Ovary (tissue), 3 donors: Measurements from ENCODE around the gene HOXB1.

Source experiments
- POLR2A ChIP-seq: fragments of 450-650 bp; IDR thresholded peaks from one replicate; pipeline ENCODE4 v1.6.1; 2017; ENCODE audit warnings: antibody characterized with exemption, mild to moderate bottlenecking, moderate library complexity
- TF ChIP-seq, protein P1 (sequence below), 3 donors: fragments of 450-650 bp in 2 of 3; fragments of 200-600 bp in 1 of 3; IDR thresholded peaks; one replicate each; pipeline versions ENCODE4 v1.5.1 to v1.8.0; 2016 to 2022; ENCODE audit warnings: antibody characterized with exemption in 3 of 3, mild to moderate bottlenecking in 1 of 3
- donor health status: DM: no; HTN: no; CAD: no.

DNA sequence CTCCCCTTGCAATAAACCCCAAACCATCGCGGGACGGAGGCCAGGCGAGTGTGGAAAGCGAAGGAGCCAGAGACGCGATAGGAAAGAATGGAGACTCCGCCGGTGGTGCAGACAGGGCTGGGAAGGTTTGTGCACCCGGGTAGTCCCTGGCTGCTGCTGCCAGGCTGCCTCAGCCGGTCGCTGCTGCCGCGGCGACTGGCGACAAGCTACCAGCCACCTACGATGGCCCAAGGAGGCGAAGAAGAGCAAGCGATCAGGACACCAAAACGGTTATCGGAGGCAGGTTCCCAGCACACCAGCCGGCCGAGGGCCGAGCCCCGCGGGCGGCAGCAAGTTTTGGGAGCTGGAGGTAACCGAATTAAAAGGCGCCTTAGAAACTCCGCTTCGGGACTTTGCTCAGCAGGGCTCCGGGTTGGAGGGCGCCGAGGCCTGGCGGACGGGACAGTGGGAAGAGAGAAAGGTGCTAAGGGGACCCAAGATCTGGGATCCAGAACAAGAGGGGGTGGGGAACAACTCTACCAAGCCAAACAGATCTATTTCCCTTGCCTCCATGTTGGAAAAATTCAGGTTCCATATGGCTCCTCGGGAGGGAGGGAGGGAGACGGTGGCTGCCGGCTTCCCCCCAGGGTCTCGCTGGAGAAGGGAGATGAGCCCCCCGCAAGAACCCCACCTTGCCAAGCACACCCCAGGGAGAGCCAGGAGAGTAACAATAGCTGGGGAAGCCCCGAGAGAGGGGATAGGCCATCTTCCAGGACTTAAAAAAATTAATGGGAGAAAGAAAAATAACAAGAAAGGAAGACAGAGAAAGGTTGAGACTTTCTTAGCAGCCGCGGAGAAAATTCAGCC lies 23.8 kb upstream of the HOXB1 start:
- TF ChIP-seq, protein P1, sequence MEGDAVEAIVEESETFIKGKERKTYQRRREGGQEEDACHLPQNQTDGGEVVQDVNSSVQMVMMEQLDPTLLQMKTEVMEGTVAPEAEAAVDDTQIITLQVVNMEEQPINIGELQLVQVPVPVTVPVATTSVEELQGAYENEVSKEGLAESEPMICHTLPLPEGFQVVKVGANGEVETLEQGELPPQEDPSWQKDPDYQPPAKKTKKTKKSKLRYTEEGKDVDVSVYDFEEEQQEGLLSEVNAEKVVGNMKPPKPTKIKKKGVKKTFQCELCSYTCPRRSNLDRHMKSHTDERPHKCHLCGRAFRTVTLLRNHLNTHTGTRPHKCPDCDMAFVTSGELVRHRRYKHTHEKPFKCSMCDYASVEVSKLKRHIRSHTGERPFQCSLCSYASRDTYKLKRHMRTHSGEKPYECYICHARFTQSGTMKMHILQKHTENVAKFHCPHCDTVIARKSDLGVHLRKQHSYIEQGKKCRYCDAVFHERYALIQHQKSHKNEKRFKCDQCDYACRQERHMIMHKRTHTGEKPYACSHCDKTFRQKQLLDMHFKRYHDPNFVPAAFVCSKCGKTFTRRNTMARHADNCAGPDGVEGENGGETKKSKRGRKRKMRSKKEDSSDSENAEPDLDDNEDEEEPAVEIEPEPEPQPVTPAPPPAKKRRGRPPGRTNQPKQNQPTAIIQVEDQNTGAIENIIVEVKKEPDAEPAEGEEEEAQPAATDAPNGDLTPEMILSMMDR (IDR thresholded peaks at IDR 0.05), result no peak
- no peak for TF ChIP-seq POLR2A
